SK-N-SH (cell line): ENCODE measurements around the gene MBD3L2. TPM values are rescaled to one million over a fixed set of nuclear protein-coding genes. Genes with fewer than 3 reads are reported as not detected.

ENCODE experiments used
- CTCF ChIA-PET: fragments of 300-600, 350-600 bp; formaldehyde crosslinking; extraction: SDS; loops from one replicate; lab custom pipeline; 2021; lab: Yijun Ruan, JAX
- POLR2A ChIA-PET: fragments of 350-600 bp; sonication (Branson Sonifier 250); formaldehyde crosslinking; extraction: SDS; loops from one replicate; lab custom pipeline; 2020; ENCODE audit warnings: antibody characterized with exemption, inconsistent platforms; lab: Yijun Ruan, JAX
- DNase-seq: peaks from one replicate; pipeline ENCODE4 v3.0.0; 2012
- H2AFZ ChIP-seq: fragments of 200-600 bp; sonication (generic); 2 replicates; pipeline ENCODE4 v1.8.1; 2016; ENCODE audit warnings: antibody characterized with exemption, mild to moderate bottlenecking, low read depth
- H3F3A ChIP-seq: fragments of 200-600 bp; sonication (generic); replicated peaks from 2 replicates; pipeline ENCODE3; 2016; ENCODE audit warnings: antibody characterized with exemption, mild to moderate bottlenecking; ENCODE audit not compliant: insufficient read depth
- H3K27ac ChIP-seq, 2 experiments: fragments of 200-500 bp in 1 of 2; fragments of 200-600 bp in 1 of 2; sonication (Bioruptor generic) in 1 of 2; sonication (generic), shearing (Covaris generic) in 1 of 2; 2 replicates each; pipeline versions ENCODE4 v1.5.1 to v1.6.1; 2014 to 2016; ENCODE audit warnings: low read depth in 2 of 2, inconsistent platforms in 1 of 2, low read length in 1 of 2, mild to moderate bottlenecking in 1 of 2, mixed read lengths in 1 of 2
- H3K27me3 ChIP-seq: fragments of 200-600 bp; sonication (generic), shearing (Covaris generic); 2 replicates; pipeline ENCODE4 v1.6.1; 2016; ENCODE audit warnings: mixed run types; ENCODE audit not compliant: insufficient read depth
- H3K36me3 ChIP-seq, 2 experiments: fragments of 200-500 bp in 1 of 2; fragments of 200-600 bp in 1 of 2; sonication (Bioruptor generic) in 1 of 2; sonication (generic) in 1 of 2; replicated peaks in 1 of 2; 2 replicates each; pipeline versions ENCODE3 to v1.5.1; 2014 to 2016; ENCODE audit warnings: low read length in 1 of 2, mild to moderate bottlenecking in 1 of 2; ENCODE audit not compliant: insufficient read depth in 2 of 2, control insufficient read depth in 1 of 2
- H3K4me1 ChIP-seq, 2 experiments: fragments of 200-500 bp in 1 of 2; fragments of 200-600 bp in 1 of 2; sonication (Bioruptor generic) in 1 of 2; sonication (generic), shearing (Covaris generic) in 1 of 2; 2 replicates each; pipeline versions ENCODE4 v1.5.1 to v1.6.1; 2014 to 2016; ENCODE audit warnings: low read depth in 1 of 2, low read length in 1 of 2, mixed run types in 1 of 2; ENCODE audit not compliant: insufficient read depth in 2 of 2, control insufficient read depth in 1 of 2
- H3K4me2 ChIP-seq: fragments of 200-600 bp; sonication (generic), shearing (Covaris generic); 2 replicates; pipeline ENCODE4 v1.6.1; 2017; ENCODE audit warnings: mixed run types
- H3K4me3 ChIP-seq, 2 experiments: fragments of 200-500 bp in 1 of 2; fragments of 200-600 bp in 1 of 2; sonication (Bioruptor generic) in 1 of 2; sonication (generic), shearing (Covaris generic) in 1 of 2; 2 replicates each; pipeline versions ENCODE4 v1.5.1 to v1.8.1; 2014 to 2016; ENCODE audit warnings: low read depth in 2 of 2, inconsistent platforms in 1 of 2, low read length in 1 of 2, mild to moderate bottlenecking in 1 of 2, mixed read lengths in 1 of 2, moderate library complexity in 1 of 2
- H3K79me2 ChIP-seq: fragments of 200-600 bp; sonication (generic); 2 replicates; pipeline ENCODE4 v1.8.1; 2017; ENCODE audit warnings: mild to moderate bottlenecking; ENCODE audit not compliant: insufficient read depth
- H3K9ac ChIP-seq: fragments of 200-600 bp; sonication (generic); 2 replicates; pipeline ENCODE4 v1.6.1; 2017; ENCODE audit warnings: mixed run types
- H3K9me2 ChIP-seq: fragments of 200-600 bp; sonication (generic); 2 replicates; pipeline ENCODE4 v1.6.1; 2017; ENCODE audit warnings: mixed run types
- H3K9me3 ChIP-seq: fragments of 200-600 bp; sonication (generic); 2 replicates; pipeline ENCODE4 v1.6.1; 2017; ENCODE audit warnings: mixed run types, mild to moderate bottlenecking, moderate library complexity
- H4K20me1 ChIP-seq: fragments of 200-600 bp; sonication (generic); 2 replicates; pipeline ENCODE4 v1.6.1; 2017; ENCODE audit warnings: mild to moderate bottlenecking, mixed run types; ENCODE audit not compliant: insufficient read depth
- CHD2 ChIP-seq: fragments of 150-350 bp; IDR thresholded peaks from 2 replicates; pipeline ENCODE4 v1.6.1; 2018; ENCODE audit warnings: low read length; ENCODE audit not compliant: partially characterized antibody
- EZH2phosphoT487 ChIP-seq: fragments of 200-600 bp; sonication (generic); IDR thresholded peaks from 2 replicates; pipeline ENCODE4 v1.6.1; 2017; ENCODE audit warnings: low read depth, mixed run types, mild to moderate bottlenecking, antibody characterized with exemption, moderate library complexity, borderline replicate concordance
- FOXM1 ChIP-seq: IDR thresholded peaks from 2 replicates; pipeline ENCODE4 v1.4.0; 2012; ENCODE audit warnings: low read depth, mild to moderate bottlenecking
- GABPA ChIP-seq: IDR thresholded peaks from 2 replicates; pipeline ENCODE4 v1.4.0; 2012; ENCODE audit warnings: low read depth, mild to moderate bottlenecking
- NRF1 ChIP-seq: IDR thresholded peaks from 2 replicates; pipeline ENCODE4 v1.6.1; 2012; ENCODE audit warnings: low read depth, mild to moderate bottlenecking, low read length
- RAD21 ChIP-seq: IDR thresholded peaks from 2 replicates; pipeline ENCODE4 v1.6.1; 2012; ENCODE audit warnings: mild to moderate bottlenecking, low read length
- RCOR1 ChIP-seq: fragments of 150-350 bp; IDR thresholded peaks from 2 replicates; pipeline ENCODE4 v1.6.1; 2017; ENCODE audit warnings: antibody characterized with exemption, low read length
- RXRA ChIP-seq: IDR thresholded peaks from 2 replicates; pipeline ENCODE4 v1.4.0; 2012; ENCODE audit warnings: low read depth, mild to moderate bottlenecking, borderline replicate concordance
- SIN3A ChIP-seq: IDR thresholded peaks from 2 replicates; pipeline ENCODE4 v1.6.1; 2012; ENCODE audit warnings: low read depth, mild to moderate bottlenecking, low read length, moderate library complexity, borderline replicate concordance
- TCF12 ChIP-seq: IDR thresholded peaks from 2 replicates; pipeline ENCODE4 v1.4.0; 2012
- TEAD4 ChIP-seq: IDR thresholded peaks from 2 replicates; pipeline ENCODE4 v1.4.0; 2012; ENCODE audit warnings: mild to moderate bottlenecking, borderline replicate concordance; ENCODE audit not compliant: insufficient read depth
- WGBS: methylation state at CpG from one replicate; pipeline ENCODE4 v1.1.6; 2017; ENCODE audit warnings: low lambda C conversion rate; 5-methylcytosine and 5-hydroxymethylcytosine counted together
- polyA plus RNA-seq, 3 experiments: library from polyadenylated mRNA; depleted of rRNA; stranded (reverse); fragments of >200 nt; gene quantifications; 2 replicates each; pipeline ENCODE4 v1.2.3, GENCODE V29; 2012
- TF ChIP-seq, protein P1 (sequence below): IDR thresholded peaks from 2 replicates; pipeline ENCODE4; 2012
- TF ChIP-seq, protein P2 (sequence below): fragments of 150-350 bp; IDR thresholded peaks from 2 replicates; pipeline ENCODE4 v1.6.1; 2017; ENCODE audit warnings: antibody characterized with exemption, low read length, low read depth, borderline replicate concordance
- TF ChIP-seq, protein P3 (sequence below): IDR thresholded peaks from 2 replicates; pipeline ENCODE4 v1.6.1; 2012; ENCODE audit warnings: mild to moderate bottlenecking, low read depth, low read length, moderate library complexity

Gene MBD3L2
- polyA plus RNA-seq, 1 of the 3 experiments (the other 2 are of a cell fraction), result 0.12 TPM

DNA sequence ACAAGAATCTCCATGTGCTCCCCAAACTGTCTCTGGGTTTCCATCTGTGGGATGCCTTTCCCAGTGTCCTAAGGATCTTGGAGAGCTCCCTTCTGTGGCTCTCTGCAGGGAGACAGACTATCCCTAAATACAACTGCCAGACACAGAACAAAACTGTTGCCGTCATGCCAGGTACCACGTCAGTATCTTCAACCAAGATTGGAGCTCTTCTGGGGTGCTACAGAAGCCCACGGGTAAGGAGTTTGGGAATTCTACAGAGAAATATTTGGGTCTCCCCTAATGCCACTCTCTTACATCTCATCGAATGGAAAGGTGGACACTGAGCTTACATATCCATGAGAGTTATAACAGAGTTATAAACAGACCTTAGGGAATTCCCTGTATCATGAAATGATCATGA is 14.2 kb downstream of the MBD3L2 start:
- Histone ChIP-seq H3K4me3 (no peak overlapping the region), H3K4me2 (no peak overlapping the region), H3K9ac (no peak overlapping the region), H3F3A (peaks cover 10% of the 10 kb centered on the region), H3K79me2 (no peaks in the 10 kb centered on the region), H3K9me3 (no peaks in the 10 kb centered on the region), H3K4me1 (no peaks in the 10 kb centered on the region), H3K27ac (no peak overlapping the region), H3K9me2 (no peaks in the 10 kb centered on the region), H4K20me1 (no peaks in the 10 kb centered on the region), H3K36me3 (no peaks in the 10 kb centered on the region), H3K27me3 (peaks cover 4% of the 10 kb centered on the region; the same call in 1 of the 2 replicates), H2AFZ (no peak overlapping the region)
- POLR2A ChIA-PET, result no interaction called here
- CTCF ChIA-PET, result no interaction called here
- 8% methylated on average over 4 of the region's 4 CpGs for WGBS
- no peak for DNase-seq
- no peak for TF ChIP-seq SIN3A
- TF ChIP-seq GABPA, result no peak
- no peak for TF ChIP-seq TEAD4
- TF ChIP-seq NRF1, result no peak
- TF ChIP-seq, protein P1, sequence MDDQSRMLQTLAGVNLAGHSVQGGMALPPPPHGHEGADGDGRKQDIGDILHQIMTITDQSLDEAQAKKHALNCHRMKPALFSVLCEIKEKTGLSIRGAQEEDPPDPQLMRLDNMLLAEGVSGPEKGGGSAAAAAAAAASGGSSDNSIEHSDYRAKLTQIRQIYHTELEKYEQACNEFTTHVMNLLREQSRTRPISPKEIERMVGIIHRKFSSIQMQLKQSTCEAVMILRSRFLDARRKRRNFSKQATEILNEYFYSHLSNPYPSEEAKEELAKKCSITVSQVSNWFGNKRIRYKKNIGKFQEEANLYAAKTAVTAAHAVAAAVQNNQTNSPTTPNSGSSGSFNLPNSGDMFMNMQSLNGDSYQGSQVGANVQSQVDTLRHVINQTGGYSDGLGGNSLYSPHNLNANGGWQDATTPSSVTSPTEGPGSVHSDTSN, result no peak
- TF ChIP-seq, protein P2, sequence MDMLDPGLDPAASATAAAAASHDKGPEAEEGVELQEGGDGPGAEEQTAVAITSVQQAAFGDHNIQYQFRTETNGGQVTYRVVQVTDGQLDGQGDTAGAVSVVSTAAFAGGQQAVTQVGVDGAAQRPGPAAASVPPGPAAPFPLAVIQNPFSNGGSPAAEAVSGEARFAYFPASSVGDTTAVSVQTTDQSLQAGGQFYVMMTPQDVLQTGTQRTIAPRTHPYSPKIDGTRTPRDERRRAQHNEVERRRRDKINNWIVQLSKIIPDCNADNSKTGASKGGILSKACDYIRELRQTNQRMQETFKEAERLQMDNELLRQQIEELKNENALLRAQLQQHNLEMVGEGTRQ, result no peak
- TF ChIP-seq RCOR1, result no peak

DNA sequence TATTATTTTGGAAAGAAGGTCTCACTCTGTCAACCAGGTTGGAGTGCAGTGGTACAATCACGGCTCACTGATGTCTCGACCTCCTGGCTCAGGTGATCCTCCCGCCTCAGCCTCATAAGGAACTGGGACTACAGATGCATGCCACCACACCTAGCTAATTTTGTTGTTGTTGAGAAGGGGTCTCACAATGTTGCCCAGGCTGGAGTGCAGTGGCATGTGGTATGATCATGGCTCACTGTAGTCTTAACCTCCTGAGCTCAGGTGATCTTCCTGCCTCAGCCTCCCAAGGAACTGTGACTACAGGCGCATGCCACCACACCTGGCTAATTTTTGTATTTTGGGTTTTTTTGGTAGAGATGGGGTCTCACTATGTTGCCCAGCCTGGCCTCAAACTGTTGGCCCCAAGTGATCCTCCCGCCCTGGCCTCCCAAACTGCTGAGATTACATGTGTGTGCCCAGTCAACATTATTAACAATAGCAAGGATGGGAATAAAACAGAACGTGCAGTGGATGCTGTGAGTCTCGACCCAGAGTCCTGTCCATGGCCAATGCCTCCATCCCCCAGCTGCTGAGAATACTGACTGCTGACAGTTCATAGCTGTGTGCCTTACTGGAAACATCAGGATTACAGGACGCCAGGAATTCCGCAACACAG is 14.8 kb downstream of the MBD3L2 start:
- 46% methylated on average over 9 of the region's 9 CpGs for WGBS
- DNase-seq, result no peak
- H2AFZ ChIP-seq, result no peak overlapping the region
- peaks cover 4% of the 10 kb centered on the region; the same call in 1 of the 2 replicates for H3K27me3 ChIP-seq
- peaks cover 12% of the 10 kb centered on the region for H3F3A ChIP-seq
- H3K36me3 ChIP-seq, result no peaks in the 10 kb centered on the region
- ChIA-PET POLR2A (no interaction called here), CTCF (no interaction called here)
- no peaks in the 10 kb centered on the region for H3K79me2 ChIP-seq
- no peaks in the 10 kb centered on the region for H3K4me1 ChIP-seq
- TF ChIP-seq GABPA (no peak), FOXM1 (no peak), EZH2phosphoT487 (no peak), TCF12 (no peak), NRF1 (no peak), RXRA (no peak), CHD2 (no peak), RAD21 (no peak), SIN3A (no peak)
- TF ChIP-seq, protein P3, sequence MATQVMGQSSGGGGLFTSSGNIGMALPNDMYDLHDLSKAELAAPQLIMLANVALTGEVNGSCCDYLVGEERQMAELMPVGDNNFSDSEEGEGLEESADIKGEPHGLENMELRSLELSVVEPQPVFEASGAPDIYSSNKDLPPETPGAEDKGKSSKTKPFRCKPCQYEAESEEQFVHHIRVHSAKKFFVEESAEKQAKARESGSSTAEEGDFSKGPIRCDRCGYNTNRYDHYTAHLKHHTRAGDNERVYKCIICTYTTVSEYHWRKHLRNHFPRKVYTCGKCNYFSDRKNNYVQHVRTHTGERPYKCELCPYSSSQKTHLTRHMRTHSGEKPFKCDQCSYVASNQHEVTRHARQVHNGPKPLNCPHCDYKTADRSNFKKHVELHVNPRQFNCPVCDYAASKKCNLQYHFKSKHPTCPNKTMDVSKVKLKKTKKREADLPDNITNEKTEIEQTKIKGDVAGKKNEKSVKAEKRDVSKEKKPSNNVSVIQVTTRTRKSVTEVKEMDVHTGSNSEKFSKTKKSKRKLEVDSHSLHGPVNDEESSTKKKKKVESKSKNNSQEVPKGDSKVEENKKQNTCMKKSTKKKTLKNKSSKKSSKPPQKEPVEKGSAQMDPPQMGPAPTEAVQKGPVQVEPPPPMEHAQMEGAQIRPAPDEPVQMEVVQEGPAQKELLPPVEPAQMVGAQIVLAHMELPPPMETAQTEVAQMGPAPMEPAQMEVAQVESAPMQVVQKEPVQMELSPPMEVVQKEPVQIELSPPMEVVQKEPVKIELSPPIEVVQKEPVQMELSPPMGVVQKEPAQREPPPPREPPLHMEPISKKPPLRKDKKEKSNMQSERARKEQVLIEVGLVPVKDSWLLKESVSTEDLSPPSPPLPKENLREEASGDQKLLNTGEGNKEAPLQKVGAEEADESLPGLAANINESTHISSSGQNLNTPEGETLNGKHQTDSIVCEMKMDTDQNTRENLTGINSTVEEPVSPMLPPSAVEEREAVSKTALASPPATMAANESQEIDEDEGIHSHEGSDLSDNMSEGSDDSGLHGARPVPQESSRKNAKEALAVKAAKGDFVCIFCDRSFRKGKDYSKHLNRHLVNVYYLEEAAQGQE, result no peak
- TF ChIP-seq, protein P2, result no peak
- TF ChIP-seq, protein P1, result no peak
- H3K9me2 ChIP-seq, result no peaks in the 10 kb centered on the region
- no peak overlapping the region for H3K4me3 ChIP-seq
- H3K9me3 ChIP-seq, result no peaks in the 10 kb centered on the region
- no peak overlapping the region for H3K9ac ChIP-seq
- no peak overlapping the region for H3K4me2 ChIP-seq
- H4K20me1 ChIP-seq, result no peaks in the 10 kb centered on the region
- no peak overlapping the region for H3K27ac ChIP-seq
